SU-DHL-6 (cell line): ENCODE data around the gene RASGRP3.

ENCODE experiments used
- H2AFZ ChIP-seq: fragments of 200-600 bp; sonication (generic); 2 replicates; pipeline ENCODE4 v1.6.1; 2014; ENCODE audit warnings: low read depth, mild to moderate bottlenecking, moderate library complexity, mixed read lengths, antibody characterized with exemption, low read length; ENCODE audit not compliant: severe bottlenecking
- H3F3A ChIP-seq: fragments of 200-600 bp; shearing (Covaris generic); 2 replicates; pipeline ENCODE4 v1.6.0; 2016; ENCODE audit warnings: antibody characterized with exemption, mild to moderate bottlenecking; ENCODE audit not compliant: insufficient read depth
- H3K27ac ChIP-seq: fragments of 200-600 bp; sonication (generic); 2 replicates; pipeline ENCODE4 v1.5.1; 2016; ENCODE audit warnings: low read depth, mild to moderate bottlenecking, low read length, moderate library complexity, mixed read lengths
- H3K27me3 ChIP-seq: fragments of 200-600 bp; sonication (generic), shearing (Covaris generic); 2 replicates; pipeline ENCODE4 v1.6.0; 2014; ENCODE audit warnings: mild to moderate bottlenecking, low read length
- H3K36me3 ChIP-seq: fragments of 200-600 bp; sonication (generic); 2 replicates; pipeline ENCODE4 v1.6.1; 2014; ENCODE audit warnings: mild to moderate bottlenecking, low read length, mixed read lengths
- H3K4me2 ChIP-seq: fragments of 300-600, 200-600 bp; shearing (Covaris generic), sonication (generic); 2 replicates; pipeline ENCODE4 v1.6.0; 2014; ENCODE audit warnings: low read length, low read depth, mild to moderate bottlenecking; ENCODE audit not compliant: poor library complexity, severe bottlenecking
- H3K4me3 ChIP-seq: fragments of 200-600 bp; sonication (generic); 2 replicates; pipeline ENCODE4 v1.5.1; 2014; ENCODE audit warnings: antibody characterized with exemption, low read length, mild to moderate bottlenecking, mixed read lengths; ENCODE audit not compliant: insufficient read depth, poor library complexity, severe bottlenecking
- H3K79me2 ChIP-seq: fragments of 200-600 bp; sonication (generic); 2 replicates; pipeline ENCODE4 v1.6.1; 2014; ENCODE audit warnings: mild to moderate bottlenecking, low read length, moderate library complexity; ENCODE audit not compliant: insufficient read depth
- H3K9ac ChIP-seq: fragments of 200-600 bp; sonication (generic); 2 replicates; pipeline ENCODE4 v1.7.0; 2014; ENCODE audit warnings: mild to moderate bottlenecking, low read length
- H3K9me2 ChIP-seq: fragments of 200-600 bp; sonication (generic); replicated peaks from 2 replicates; pipeline ENCODE4 v1.6.1; 2014; ENCODE audit warnings: low read length; ENCODE audit not compliant: insufficient read depth
- H3K9me3 ChIP-seq: fragments of 200-600 bp; sonication (generic); 2 replicates; pipeline ENCODE4 v1.6.1; 2014; ENCODE audit warnings: low read length, mixed read lengths; ENCODE audit not compliant: insufficient read depth
- H4K20me1 ChIP-seq: fragments of 200-600 bp; sonication (generic); 2 replicates; pipeline ENCODE4 v1.6.1; 2014; ENCODE audit warnings: low read depth, mild to moderate bottlenecking, antibody characterized with exemption, low read length, moderate library complexity, mixed read lengths
- EZH2phosphoT487 ChIP-seq: fragments of 200-600 bp; sonication (generic), shearing (Covaris generic); conservative IDR thresholded peaks from 2 replicates; pipeline ENCODE4 v1.6.1; 2018; ENCODE audit warnings: mild to moderate bottlenecking, antibody characterized with exemption, low read length, moderate library complexity, mixed read lengths
- TF ChIP-seq, protein P1 (sequence below): fragments of 200-600 bp; sonication (generic); IDR thresholded peaks from one replicate; pipeline ENCODE4 v1.5.1; 2017; ENCODE audit warnings: antibody characterized with exemption, mild to moderate bottlenecking, low read length, moderate library complexity; ENCODE audit not compliant: insufficient read depth, poor library complexity, severe bottlenecking

The RASGRP3 gene

DNA sequence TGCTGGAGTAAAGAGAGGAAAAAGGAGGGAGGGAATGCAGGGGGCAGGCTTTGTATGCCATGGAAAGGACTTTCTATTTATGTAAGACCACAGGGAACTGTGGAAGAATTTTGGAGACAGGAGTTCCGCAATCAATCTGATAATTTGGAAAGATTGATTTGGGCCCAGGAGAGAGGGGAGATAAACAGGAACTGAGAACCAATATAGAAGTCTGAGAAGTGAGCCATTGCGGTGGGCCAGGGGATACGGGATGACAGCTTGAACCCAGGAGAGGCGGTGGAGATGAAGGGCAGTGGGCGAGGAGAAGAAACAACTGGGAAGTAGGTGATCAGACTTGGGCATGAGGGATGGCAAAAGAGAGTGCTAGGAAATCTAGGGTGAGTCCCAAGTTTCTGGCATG, 23.7 kb downstream of the RASGRP3 start:
- Histone ChIP-seq H3K27me3 (no peaks in the 10 kb centered on the region), H3K9me3 (no peaks in the 10 kb centered on the region), H3K36me3 (peaks cover 37% of the 10 kb centered on the region), H3F3A (peaks cover 84% of the 10 kb centered on the region), H3K9ac (no peak overlapping the region), H3K4me3 (no peak overlapping the region), H4K20me1 (no peaks in the 10 kb centered on the region), H2AFZ (no peak overlapping the region), H3K4me2 (peak overlapping the region; percentile 75), H3K9me2 (no peaks in the 10 kb centered on the region), H3K79me2 (peaks cover 99% of the 10 kb centered on the region), H3K27ac (peak overlapping the region; percentile 97)
- TF ChIP-seq, protein P1, sequence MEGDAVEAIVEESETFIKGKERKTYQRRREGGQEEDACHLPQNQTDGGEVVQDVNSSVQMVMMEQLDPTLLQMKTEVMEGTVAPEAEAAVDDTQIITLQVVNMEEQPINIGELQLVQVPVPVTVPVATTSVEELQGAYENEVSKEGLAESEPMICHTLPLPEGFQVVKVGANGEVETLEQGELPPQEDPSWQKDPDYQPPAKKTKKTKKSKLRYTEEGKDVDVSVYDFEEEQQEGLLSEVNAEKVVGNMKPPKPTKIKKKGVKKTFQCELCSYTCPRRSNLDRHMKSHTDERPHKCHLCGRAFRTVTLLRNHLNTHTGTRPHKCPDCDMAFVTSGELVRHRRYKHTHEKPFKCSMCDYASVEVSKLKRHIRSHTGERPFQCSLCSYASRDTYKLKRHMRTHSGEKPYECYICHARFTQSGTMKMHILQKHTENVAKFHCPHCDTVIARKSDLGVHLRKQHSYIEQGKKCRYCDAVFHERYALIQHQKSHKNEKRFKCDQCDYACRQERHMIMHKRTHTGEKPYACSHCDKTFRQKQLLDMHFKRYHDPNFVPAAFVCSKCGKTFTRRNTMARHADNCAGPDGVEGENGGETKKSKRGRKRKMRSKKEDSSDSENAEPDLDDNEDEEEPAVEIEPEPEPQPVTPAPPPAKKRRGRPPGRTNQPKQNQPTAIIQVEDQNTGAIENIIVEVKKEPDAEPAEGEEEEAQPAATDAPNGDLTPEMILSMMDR = no peak
- no peak for TF ChIP-seq EZH2phosphoT487

DNA sequence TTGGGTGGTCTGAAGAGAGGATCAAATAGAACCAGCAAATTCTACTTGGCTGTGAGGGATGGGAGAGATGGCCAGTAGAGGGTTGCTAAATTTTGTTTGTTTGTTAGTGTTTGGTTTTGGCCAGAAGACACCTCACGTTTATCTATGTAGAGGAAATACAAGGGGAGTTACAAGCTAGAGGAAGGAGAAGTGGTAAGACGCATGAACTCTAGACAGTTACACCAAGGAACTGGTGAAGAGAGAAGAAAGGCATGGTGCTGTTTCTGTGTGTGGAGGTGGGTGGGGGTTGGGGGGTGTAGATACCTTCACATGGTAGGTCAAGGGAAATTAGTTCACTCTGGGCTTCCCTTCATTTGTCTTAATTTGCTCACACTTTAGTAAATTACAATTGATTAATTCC, 25.6 kb downstream of the RASGRP3 start:
- Histone ChIP-seq H3K4me3 (no peak overlapping the region), H3K9me2 (no peaks in the 10 kb centered on the region), H3F3A (peaks cover 75% of the 10 kb centered on the region), H3K9me3 (no peaks in the 10 kb centered on the region), H3K36me3 (peaks cover 43% of the 10 kb centered on the region), H3K27ac (peak overlapping the region; percentile 86), H3K4me2 (peak overlapping the region; percentile 46), H3K27me3 (no peaks in the 10 kb centered on the region), H3K9ac (peak overlapping the region; percentile 23), H2AFZ (no peak overlapping the region), H4K20me1 (no peaks in the 10 kb centered on the region), H3K79me2 (peaks cover 99% of the 10 kb centered on the region)
- TF ChIP-seq EZH2phosphoT487 = no peak
- TF ChIP-seq, protein P1 = no peak

DNA sequence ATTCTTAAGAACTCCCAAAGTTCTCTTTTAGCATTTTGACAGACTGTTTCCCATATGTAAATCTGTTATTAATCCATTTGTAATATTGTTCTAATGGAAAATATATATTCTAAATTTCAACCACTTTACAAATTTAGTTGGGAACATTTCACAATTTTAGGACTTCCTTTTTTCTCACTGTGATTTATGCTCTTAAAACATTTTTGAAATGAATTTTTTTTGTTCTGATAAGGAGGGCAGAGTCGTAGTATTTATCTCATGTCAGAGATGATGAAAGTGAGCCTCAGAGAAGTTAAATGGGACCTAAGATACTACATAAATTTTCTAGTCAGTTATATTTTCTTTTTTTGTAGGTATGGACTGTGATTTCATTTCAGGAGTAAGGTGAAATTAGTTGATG, 26.6 kb downstream of the RASGRP3 start:
- Histone ChIP-seq H3K4me3 (no peak overlapping the region), H3F3A (peaks cover 66% of the 10 kb centered on the region), H3K9me3 (no peaks in the 10 kb centered on the region), H3K9me2 (no peaks in the 10 kb centered on the region), H4K20me1 (no peaks in the 10 kb centered on the region), H3K79me2 (peaks cover 100% of the 10 kb centered on the region), H3K27me3 (no peaks in the 10 kb centered on the region), H3K9ac (no peak overlapping the region), H2AFZ (no peak overlapping the region), H3K27ac (peak overlapping the region; percentile 86), H3K4me2 (peak overlapping the region; percentile 29), H3K36me3 (peaks cover 41% of the 10 kb centered on the region)
- TF ChIP-seq EZH2phosphoT487 = no peak
- TF ChIP-seq, protein P1 = no peak

DNA sequence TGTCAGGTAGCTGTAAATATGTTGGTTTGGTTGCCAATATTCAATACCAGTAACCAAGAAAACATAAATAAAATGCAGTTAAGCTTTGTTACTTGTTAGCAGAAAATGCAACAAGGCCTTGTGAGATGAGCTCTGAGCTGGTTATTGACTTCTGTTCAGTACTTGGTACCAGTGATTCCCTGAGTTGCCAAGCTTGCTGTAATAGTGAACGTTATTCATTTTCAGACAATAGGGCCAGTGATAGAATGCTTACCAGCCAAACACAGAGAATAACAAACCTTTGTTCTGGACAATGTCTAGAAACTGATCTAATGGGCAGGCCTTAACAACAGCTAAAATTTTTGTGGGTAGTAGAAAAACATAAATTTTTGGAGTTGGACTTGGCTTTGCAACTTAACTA, 29.5 kb downstream of the RASGRP3 start:
- H4K20me1 ChIP-seq = 0 out of 2 replicates have a peak, but pooled peaks cover 3% of the 10 kb centered on the region
- H3K36me3 ChIP-seq = peaks cover 34% of the 10 kb centered on the region
- no peaks in the 10 kb centered on the region for H3K27me3 ChIP-seq
- H3K9me3 ChIP-seq = no peaks in the 10 kb centered on the region
- H3K9me2 ChIP-seq = no peaks in the 10 kb centered on the region
- peaks cover 40% of the 10 kb centered on the region for H3F3A ChIP-seq
- H3K4me3 ChIP-seq = no peak overlapping the region
- no peak for TF ChIP-seq EZH2phosphoT487
- TF ChIP-seq, protein P1 = no peak
- H2AFZ ChIP-seq = no peak overlapping the region
- 0 out of 2 replicates have a peak overlapping the region, but pooled peaks have one; percentile 8 for H3K27ac ChIP-seq
- H3K4me2 ChIP-seq = no peak overlapping the region
- H3K9ac ChIP-seq = no peak overlapping the region
- peaks cover 100% of the 10 kb centered on the region for H3K79me2 ChIP-seq
